Lower leg skin (tissue), 4 donors: ENCODE results near the gene MBOAT1. TPM values are rescaled to one million over a fixed set of nuclear protein-coding genes. Genes with fewer than 3 reads are reported as not detected.
"Not testable (repeated sequence)": the region's sequence is repeated elsewhere in the genome, so short reads cannot be mapped to it uniquely, and the experiment has no call there.

Source experiments
- DNase-seq, 2 donors: peaks; one replicate each; pipeline ENCODE4 v3.0.0-alpha.2; 2019; ENCODE audit warnings: low spot score in 2 of 2
- H3K4me3 ChIP-seq: fragments of 200-600 bp; sonication (generic); 2 replicates; pipeline ENCODE4 v1.5.1; 2017; ENCODE audit warnings: mild to moderate bottlenecking, low read depth; ENCODE audit not compliant: poor library complexity, severe bottlenecking
- CTCF ChIP-seq, 3 donors: fragments of 450-650 bp; IDR thresholded peaks; one replicate each; pipeline ENCODE4 v1.5.1; 2016; ENCODE audit warnings: antibody characterized with exemption in 3 of 3, mild to moderate bottlenecking in 3 of 3, moderate library complexity in 2 of 3
- POLR2A ChIP-seq, 2 donors: fragments of 450-650 bp; IDR thresholded peaks; one replicate each; pipeline ENCODE4 v1.6.1; 2016 to 2017; ENCODE audit warnings: antibody characterized with exemption in 2 of 2, mild to moderate bottlenecking in 1 of 2, moderate library complexity in 1 of 2
- WGBS, 2 donors: methylation state at CpG; one replicate each; pipeline ENCODE4 v1.1.5; 2018; 5-methylcytosine and 5-hydroxymethylcytosine counted together
- intact Hi-C: fragments of 100-400 bp; cut with DNase I; formaldehyde crosslinking; loops from one replicate; pipeline ENCODE4 v1.15.0; 2023; ENCODE audit warnings: low total_unique reads
- total RNA-seq, 4 donors: library from RNA; depleted of rRNA; stranded (reverse); fragments of >200 nt; gene quantifications; one replicate each; pipeline ENCODE4 v1.1.0, GENCODE V29; 2016

The MBOAT1 gene
- total RNA-seq, 4 donors from 2014 or later = 5.8 to 8.2 (median 6.6) TPM

- H3K4me3 ChIP-seq = no peak overlapping the region
- intact Hi-C loops = no loop called here
- TF ChIP-seq POLR2A (IDR thresholded peaks at IDR 0.05) (no peak), CTCF (IDR thresholded peaks at IDR 0.05) (no peak)
- no peak for DNase-seq
Measured at GRCh38 chr6:20254295-20254694, 42.0 kb upstream of the MBOAT1 start.

GRCh38 chr6:20253021-20253420 lies 40.8 kb upstream of the MBOAT1 start:
- TF ChIP-seq POLR2A (IDR thresholded peaks at IDR 0.05) (no peak), CTCF (IDR thresholded peaks at IDR 0.05) (no peak)
- WGBS, 2 donors = 46 to 55% methylated on average over 2 of the region's 2 CpGs

GRCh38 chr6:20252311-20252710 lies 40.0 kb upstream of the MBOAT1 start:
- no peak overlapping the region for H3K4me3 ChIP-seq
- no peak for DNase-seq
- intact Hi-C loops = no loop called here
- whole genome bisulfite sequencing, 2 donors = 76 to 80% methylated on average over 6 of the region's 6 CpGs
- TF ChIP-seq POLR2A (IDR thresholded peaks at IDR 0.05) = no peak
- no peak for TF ChIP-seq CTCF (IDR thresholded peaks at IDR 0.05)

More at GRCh38 chr6:20253021-20253420, 40.8 kb upstream of the MBOAT1 start:
- intact Hi-C loops = no loop called here
- no peak for DNase-seq
- H3K4me3 ChIP-seq = no peak overlapping the region

- 88 to 89% methylated on average over 5 of the region's 5 CpGs for WGBS, 2 donors
- no peak overlapping the region for H3K4me3 ChIP-seq
- DNase-seq = no peak
- intact Hi-C loops = no loop called here
- no peak for TF ChIP-seq POLR2A (IDR thresholded peaks at IDR 0.05)
Measured at GRCh38 chr6:20251525-20251924, 39.3 kb upstream of the MBOAT1 start.

GRCh38 chr6:20246125-20246524 lies 33.9 kb upstream of the MBOAT1 start:
- intact Hi-C loops = no loop called here
- H3K4me3 ChIP-seq = no peak overlapping the region
- WGBS, 2 donors = 77 to 81% methylated on average over 2 of the region's 2 CpGs
- no peak for DNase-seq
- TF ChIP-seq POLR2A (IDR thresholded peaks at IDR 0.05) (no peak), CTCF (IDR thresholded peaks at IDR 0.05) (no peak)

- intact Hi-C loops, DNase-seq, H3K4me3 ChIP-seq: not testable (repeated sequence)
- 95 to 98% methylated on average over 23 to 28 of the region's 29 CpGs for WGBS, 2 donors
Measured at GRCh38 chr6:20244807-20245681, 32.8 kb upstream of the MBOAT1 start.

GRCh38 chr6:20243288-20243687 lies 31.0 kb upstream of the MBOAT1 start:
- intact Hi-C loops = no loop called here
- DNase-seq = no peak
- no peak overlapping the region for H3K4me3 ChIP-seq
- no peak for TF ChIP-seq POLR2A (IDR thresholded peaks at IDR 0.05)
- no peak for TF ChIP-seq CTCF (IDR thresholded peaks at IDR 0.05)
- 78 to 92% methylated on average over 1 of the region's 1 CpG for WGBS, 2 donors
